ENCODE measurements around the gene SWT1. TPM values are rescaled to one million over a fixed set of nuclear protein-coding genes. Genes with fewer than 3 reads are reported as not detected.

SWT1 gene
- total and polyA plus RNA-seq, 2 of the 4 experiments (the other 2 are of a cell fraction), result 0.82 to 2.7 TPM

GRCh38 chr1:185166106-185166505, 9.1 kb downstream of the SWT1 start:
- Histone ChIP-seq H3K79me1 (ENCODE audit: low read depth in 1 of 2, low read length in 2 of 2) (no peaks in the 10 kb centered on the region), H3K9me1 (ENCODE audit: insufficient read depth, low read length) (no peaks in the 10 kb centered on the region), H3K18ac (ENCODE audit: low read depth, low read length) (no peak overlapping the region), H3K23ac (ENCODE audit: low read depth, low read length) (no peak overlapping the region; the same call in 1 of the 2 replicates), H3K9me3 (ENCODE audit: control insufficient read depth, insufficient read depth, low read length) (no peaks in the 10 kb centered on the region), H4K5ac (ENCODE audit: low read depth, low read length) (no peak overlapping the region), H2AK5ac (ENCODE audit: low read depth, low read length) (no peak overlapping the region), H3K4ac (ENCODE audit: low read depth, low read length) (no peak overlapping the region), H3K56ac (ENCODE audit: extremely low read depth, insufficient read depth, low read length) (no peak overlapping the region), H2BK120ac (ENCODE audit: low read depth, low read length) (no peak overlapping the region), H3K36me3 (ENCODE audit: control insufficient read depth, insufficient read depth, low read length) (no peaks in the 10 kb centered on the region), H3K9ac (ENCODE audit: low read depth, low read length) (no peak overlapping the region), H4K20me1 (ENCODE audit: insufficient read depth, low read length) (no peaks in the 10 kb centered on the region), H2AFZ (replicated peaks; ENCODE audit: low read length, poor library complexity) (no peak overlapping the region), H2BK20ac (ENCODE audit: low read depth, low read length) (no peak overlapping the region), H3K14ac (replicated peaks; ENCODE audit: low read depth, low read length) (no peak overlapping the region), H2BK15ac (ENCODE audit: low read depth, low read length) (no peak overlapping the region), H4K8ac (ENCODE audit: low read depth in 2 of 2, low read length in 2 of 2) (no peak overlapping the region), H3K27ac (ENCODE audit: insufficient read depth, low read length) (no peak overlapping the region), H2AK9ac (replicated peaks; ENCODE audit: low read depth, low read length, poor library complexity) (no peak overlapping the region), H3K4me1 (ENCODE audit: control insufficient read depth, insufficient read depth, low read length) (no peaks in the 10 kb centered on the region; the same call in 1 of the 2 replicates), H4K91ac (ENCODE audit: insufficient read depth, low read depth, low read length) (no peak overlapping the region), H3K4me2 (ENCODE audit: low read depth, low read length) (no peak overlapping the region), H2BK5ac (ENCODE audit: low read depth, low read length, poor library complexity, severe bottlenecking) (no peak overlapping the region), H3K27me3 (ENCODE audit: control insufficient read depth, insufficient read depth, low read length) (no peaks in the 10 kb centered on the region), H3K4me3 (ENCODE audit: insufficient read depth, low read depth, low read length) (no peak overlapping the region)
- no CpG with 5 or more reads among the region's 1 CpG for WGBS, 2 experiments (ENCODE audit: extremely low coverage in 2 of 2, insufficient read length in 1 of 2)
- POLR2A ChIA-PET (ENCODE audit: unreplicated experiment), result no interaction called here
- DNase-seq, result no peak
- TF ChIP-seq MAFK (IDR thresholded peaks at IDR 0.05; ENCODE audit: low read depth, low read length) (no peak), RFX5 (IDR thresholded peaks at IDR 0.05; ENCODE audit: low read depth, low read length) (no peak), POLR2A (IDR thresholded peaks at IDR 0.05; ENCODE audit: low read depth, low read length) (no peak), CHD1 (IDR thresholded peaks at IDR 0.05; ENCODE audit: low read depth, low read length) (no peak), RCOR1 (IDR thresholded peaks at IDR 0.05; ENCODE audit: insufficient replicate concordance, low read length) (no peak), FOS (IDR thresholded peaks at IDR 0.05; ENCODE audit: low read depth, low read length) (no peak), BHLHE40 (IDR thresholded peaks at IDR 0.05; ENCODE audit: low read depth, low read length) (no peak), CEBPB (IDR thresholded peaks at IDR 0.05; ENCODE audit: low read depth, low read length) (no peak), MAZ (IDR thresholded peaks at IDR 0.05; ENCODE audit: borderline replicate concordance, low read depth, low read length) (no peak), SMC3 (IDR thresholded peaks at IDR 0.05; ENCODE audit: low read depth, low read length) (no peak), RAD21 (IDR thresholded peaks at IDR 0.05; ENCODE audit: low read length) (no peak), MXI1 (IDR thresholded peaks at IDR 0.05; ENCODE audit: borderline replicate concordance, low read depth, low read length) (no peak), NFE2L2 (IDR thresholded peaks at IDR 0.05; ENCODE audit: low read depth, low read length) (no peak)
- TF ChIP-seq, protein P1, sequence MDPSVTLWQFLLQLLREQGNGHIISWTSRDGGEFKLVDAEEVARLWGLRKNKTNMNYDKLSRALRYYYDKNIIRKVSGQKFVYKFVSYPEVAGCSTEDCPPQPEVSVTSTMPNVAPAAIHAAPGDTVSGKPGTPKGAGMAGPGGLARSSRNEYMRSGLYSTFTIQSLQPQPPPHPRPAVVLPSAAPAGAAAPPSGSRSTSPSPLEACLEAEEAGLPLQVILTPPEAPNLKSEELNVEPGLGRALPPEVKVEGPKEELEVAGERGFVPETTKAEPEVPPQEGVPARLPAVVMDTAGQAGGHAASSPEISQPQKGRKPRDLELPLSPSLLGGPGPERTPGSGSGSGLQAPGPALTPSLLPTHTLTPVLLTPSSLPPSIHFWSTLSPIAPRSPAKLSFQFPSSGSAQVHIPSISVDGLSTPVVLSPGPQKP (IDR thresholded peaks at IDR 0.05; ENCODE audit: borderline replicate concordance, low read depth, low read length), result no peak
- TF ChIP-seq, protein P2, sequence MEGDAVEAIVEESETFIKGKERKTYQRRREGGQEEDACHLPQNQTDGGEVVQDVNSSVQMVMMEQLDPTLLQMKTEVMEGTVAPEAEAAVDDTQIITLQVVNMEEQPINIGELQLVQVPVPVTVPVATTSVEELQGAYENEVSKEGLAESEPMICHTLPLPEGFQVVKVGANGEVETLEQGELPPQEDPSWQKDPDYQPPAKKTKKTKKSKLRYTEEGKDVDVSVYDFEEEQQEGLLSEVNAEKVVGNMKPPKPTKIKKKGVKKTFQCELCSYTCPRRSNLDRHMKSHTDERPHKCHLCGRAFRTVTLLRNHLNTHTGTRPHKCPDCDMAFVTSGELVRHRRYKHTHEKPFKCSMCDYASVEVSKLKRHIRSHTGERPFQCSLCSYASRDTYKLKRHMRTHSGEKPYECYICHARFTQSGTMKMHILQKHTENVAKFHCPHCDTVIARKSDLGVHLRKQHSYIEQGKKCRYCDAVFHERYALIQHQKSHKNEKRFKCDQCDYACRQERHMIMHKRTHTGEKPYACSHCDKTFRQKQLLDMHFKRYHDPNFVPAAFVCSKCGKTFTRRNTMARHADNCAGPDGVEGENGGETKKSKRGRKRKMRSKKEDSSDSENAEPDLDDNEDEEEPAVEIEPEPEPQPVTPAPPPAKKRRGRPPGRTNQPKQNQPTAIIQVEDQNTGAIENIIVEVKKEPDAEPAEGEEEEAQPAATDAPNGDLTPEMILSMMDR (conservative IDR thresholded peaks at IDR 0.05; ENCODE audit: low read depth, low read length), result no peak
- TF ChIP-seq, protein P3, sequence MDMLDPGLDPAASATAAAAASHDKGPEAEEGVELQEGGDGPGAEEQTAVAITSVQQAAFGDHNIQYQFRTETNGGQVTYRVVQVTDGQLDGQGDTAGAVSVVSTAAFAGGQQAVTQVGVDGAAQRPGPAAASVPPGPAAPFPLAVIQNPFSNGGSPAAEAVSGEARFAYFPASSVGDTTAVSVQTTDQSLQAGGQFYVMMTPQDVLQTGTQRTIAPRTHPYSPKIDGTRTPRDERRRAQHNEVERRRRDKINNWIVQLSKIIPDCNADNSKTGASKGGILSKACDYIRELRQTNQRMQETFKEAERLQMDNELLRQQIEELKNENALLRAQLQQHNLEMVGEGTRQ (IDR thresholded peaks at IDR 0.05; ENCODE audit: low read depth, low read length), result no peak
- CTCF ChIA-PET, result interaction anchor here (0.7 kb wide), 1 partner anchor 9 kb away, joined by 3 read pairs; the partner anchor contains the start of gene SWT1
- in situ Hi-C loops (cut with MboI; ENCODE audit: low sequenced_read_pairs), result loop anchor here (10.0 to 25.0 kb wide), 2 partner anchors 179 to 361 kb away; no protein-coding TSS in a partner anchor
- intact Hi-C loops (cut with micrococcal nuclease), result no loop called here
- no TSS peak for BruUV-seq (replicated peaks)
- no peak for ATAC-seq (ENCODE audit: low read depth)
- dilution Hi-C loops (cut with HindIII; ENCODE audit: low sequenced_read_pairs, unreplicated experiment), result no loop called here

Data from IMR-90 (cell line).